WTC11 (cell line): ENCODE measurements around the gene EYS.

Experiments
- CREB1 ChIP-seq: sonication (generic); formaldehyde crosslinking; IDR thresholded peaks from 2 replicates; pipeline ENCODE4 v1.8.0; 2023; ENCODE audit warnings: mild to moderate bottlenecking, missing genetic modification reagents
- NFATC4 ChIP-seq: fragments of 250-450 bp; sonication (Bioruptor Pico); IDR thresholded peaks from 2 replicates; pipeline ENCODE4 v1.9.0; 2021; ENCODE audit warnings: mild to moderate bottlenecking
- ZNF317 ChIP-seq: sonication (generic); formaldehyde crosslinking; IDR thresholded peaks from 2 replicates; pipeline ENCODE4 v1.8.1; 2023; ENCODE audit warnings: low read depth, mild to moderate bottlenecking, moderate library complexity, missing genetic modification reagents, borderline replicate concordance
- TF ChIP-seq, protein P1 (sequence below): fragments of 200-600 bp; IDR thresholded peaks from 2 replicates; pipeline ENCODE4 v1.8.0; 2022; ENCODE audit warnings: antibody characterized with exemption
- TF ChIP-seq, protein P2 (sequence below): sonication (generic); formaldehyde crosslinking; IDR thresholded peaks from 2 replicates; pipeline ENCODE4 v1.8.1; 2022; ENCODE audit warnings: mild to moderate bottlenecking, missing genetic modification reagents, moderate library complexity, borderline replicate concordance

DNA sequence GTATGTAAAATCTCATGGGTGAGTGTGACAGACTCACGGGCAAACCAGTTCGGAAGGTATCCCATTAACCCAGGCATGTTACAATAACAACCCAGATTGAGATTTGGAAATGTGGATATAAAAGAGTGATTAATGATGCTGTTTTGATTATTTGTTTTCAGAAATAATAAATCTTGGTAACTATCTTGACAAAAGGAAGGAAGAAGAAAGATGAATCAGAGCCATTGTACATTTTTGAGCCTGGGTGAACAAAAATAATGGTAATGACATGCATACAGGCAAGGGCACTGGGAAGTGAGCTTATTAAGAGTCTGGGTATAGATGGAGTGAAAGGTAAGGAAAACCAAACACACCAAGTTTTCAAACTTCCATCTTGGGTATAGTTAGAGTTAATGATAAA lies 1209.4 kb downstream of the EYS start:
- TF ChIP-seq, protein P1, sequence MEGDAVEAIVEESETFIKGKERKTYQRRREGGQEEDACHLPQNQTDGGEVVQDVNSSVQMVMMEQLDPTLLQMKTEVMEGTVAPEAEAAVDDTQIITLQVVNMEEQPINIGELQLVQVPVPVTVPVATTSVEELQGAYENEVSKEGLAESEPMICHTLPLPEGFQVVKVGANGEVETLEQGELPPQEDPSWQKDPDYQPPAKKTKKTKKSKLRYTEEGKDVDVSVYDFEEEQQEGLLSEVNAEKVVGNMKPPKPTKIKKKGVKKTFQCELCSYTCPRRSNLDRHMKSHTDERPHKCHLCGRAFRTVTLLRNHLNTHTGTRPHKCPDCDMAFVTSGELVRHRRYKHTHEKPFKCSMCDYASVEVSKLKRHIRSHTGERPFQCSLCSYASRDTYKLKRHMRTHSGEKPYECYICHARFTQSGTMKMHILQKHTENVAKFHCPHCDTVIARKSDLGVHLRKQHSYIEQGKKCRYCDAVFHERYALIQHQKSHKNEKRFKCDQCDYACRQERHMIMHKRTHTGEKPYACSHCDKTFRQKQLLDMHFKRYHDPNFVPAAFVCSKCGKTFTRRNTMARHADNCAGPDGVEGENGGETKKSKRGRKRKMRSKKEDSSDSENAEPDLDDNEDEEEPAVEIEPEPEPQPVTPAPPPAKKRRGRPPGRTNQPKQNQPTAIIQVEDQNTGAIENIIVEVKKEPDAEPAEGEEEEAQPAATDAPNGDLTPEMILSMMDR = no peak
- no peak for TF ChIP-seq ZNF317 (CRISPR knock-in tag)
- TF ChIP-seq CREB1 = no peak
- TF ChIP-seq, protein P2, sequence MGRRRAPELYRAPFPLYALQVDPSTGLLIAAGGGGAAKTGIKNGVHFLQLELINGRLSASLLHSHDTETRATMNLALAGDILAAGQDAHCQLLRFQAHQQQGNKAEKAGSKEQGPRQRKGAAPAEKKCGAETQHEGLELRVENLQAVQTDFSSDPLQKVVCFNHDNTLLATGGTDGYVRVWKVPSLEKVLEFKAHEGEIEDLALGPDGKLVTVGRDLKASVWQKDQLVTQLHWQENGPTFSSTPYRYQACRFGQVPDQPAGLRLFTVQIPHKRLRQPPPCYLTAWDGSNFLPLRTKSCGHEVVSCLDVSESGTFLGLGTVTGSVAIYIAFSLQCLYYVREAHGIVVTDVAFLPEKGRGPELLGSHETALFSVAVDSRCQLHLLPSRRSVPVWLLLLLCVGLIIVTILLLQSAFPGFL (CRISPR knock-in tag) = no peak
- no peak for TF ChIP-seq NFATC4
